Measurements from ENCODE around the gene RFX5. TPM values are rescaled to one million over a fixed set of nuclear protein-coding genes. Genes with fewer than 3 reads are reported as not detected.
A peak's percentile ranks its signal among the peaks of the same experiment; 100 is the strongest.

The RFX5 gene
- total and polyA plus RNA-seq, 2 donors from 2014 or later, result 17.9 to 46.6 TPM

DNA sequence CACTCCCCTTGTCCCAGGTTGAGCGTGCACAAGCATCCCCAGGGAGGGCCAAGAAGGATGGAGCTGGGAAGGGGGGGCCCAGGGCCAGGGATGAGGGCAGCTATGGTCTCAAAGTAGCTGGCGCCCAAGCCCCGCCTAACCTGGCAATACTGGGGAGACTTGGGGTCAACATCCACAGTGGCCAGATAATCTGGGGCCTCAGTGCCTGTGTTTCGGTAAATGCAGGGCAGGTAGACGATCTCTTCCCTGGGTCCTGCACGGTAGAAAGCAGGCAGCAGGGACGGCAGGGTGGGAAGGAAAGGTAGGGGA lies 22.2 kb upstream of the RFX5 start:
- Histone ChIP-seq H3K9me3 (ENCODE audit: control insufficient read depth in 2 of 3, insufficient read depth in 1 of 3, low read length in 3 of 3) (no peaks in the 10 kb centered on the region), H3K4me1 (ENCODE audit: control insufficient read depth in 2 of 3, insufficient read depth in 2 of 3, low read depth in 1 of 3, low read length in 3 of 3) (peaks cover 0 to 48% (median 45%) of the 10 kb centered on the region in 3 donors), H3K27me3 (ENCODE audit: control insufficient read depth, insufficient read depth, low read length) (no peaks in the 10 kb centered on the region), H3K4me3 (ENCODE audit: low read length in 3 of 3) (no peak overlapping the region), H3K9ac (ENCODE audit: low read length in 3 of 3) (no peak overlapping the region), H3K36me3 (ENCODE audit: control insufficient read depth in 2 of 3, insufficient read depth in 3 of 3, low read length in 3 of 3) (peaks cover 0 to 25% (median 11%) of the 10 kb centered on the region in 3 donors), H3K27ac (ENCODE audit: low read depth in 2 of 2, low read length in 2 of 2) (peak overlapping the region in 1 of 2 donors; percentile 68)
- TF ChIP-seq CTCF (IDR thresholded peaks at IDR 0.05; ENCODE audit: borderline replicate concordance, extremely low read depth, insufficient read depth), result no peak
- FAIRE-seq (no peak), DNase-seq (no peak)
- intact Hi-C loops (cut with DNase I), result no loop called here

- FAIRE-seq, result no peak
- Histone ChIP-seq H3K4me3 (ENCODE audit: low read length in 3 of 3) (peak overlapping the region in 1 of 3 donors; percentile 9), H3K4me1 (ENCODE audit: control insufficient read depth in 2 of 3, insufficient read depth in 2 of 3, low read depth in 1 of 3, low read length in 3 of 3) (peaks cover 0 to 48% (median 45%) of the 10 kb centered on the region in 3 donors), H3K27me3 (ENCODE audit: control insufficient read depth, insufficient read depth, low read length) (no peaks in the 10 kb centered on the region), H3K9me3 (ENCODE audit: control insufficient read depth in 2 of 3, insufficient read depth in 1 of 3, low read length in 3 of 3) (no peaks in the 10 kb centered on the region), H3K36me3 (ENCODE audit: control insufficient read depth in 2 of 3, insufficient read depth in 3 of 3, low read length in 3 of 3) (peaks cover 0 to 29% (median 13%) of the 10 kb centered on the region in 3 donors), H3K9ac (ENCODE audit: low read length in 3 of 3) (peak overlapping the region in 2 of 3 donors; percentile 17 to 21), H3K27ac (ENCODE audit: low read depth in 2 of 2, low read length in 2 of 2) (peak overlapping the region; percentile 68 to 84)
- intact Hi-C loops (cut with DNase I), result no loop called here
- no peak for TF ChIP-seq CTCF (IDR thresholded peaks at IDR 0.05; ENCODE audit: borderline replicate concordance, extremely low read depth, insufficient read depth)
- peak in 1 of 5 donors; percentile 74 for DNase-seq
Observed at GRCh38 chr1:151368393-151369301, 21.6 kb upstream of the RFX5 start.

- peak overlapping the region in 2 of 3 donors; percentile 17 to 21 for H3K9ac ChIP-seq (ENCODE audit: low read length in 3 of 3)
- DNase-seq, result peak in 1 of 5 donors; percentile 6
- no peaks in the 10 kb centered on the region for H3K27me3 ChIP-seq (ENCODE audit: control insufficient read depth, insufficient read depth, low read length)
- intact Hi-C loops (cut with DNase I), result no loop called here
- no peak for FAIRE-seq
- peaks cover 0 to 31% (median 13%) of the 10 kb centered on the region in 3 donors for H3K36me3 ChIP-seq (ENCODE audit: control insufficient read depth in 2 of 3, insufficient read depth in 3 of 3, low read length in 3 of 3)
- peak overlapping the region in 1 of 3 donors; percentile 9 for H3K4me3 ChIP-seq (ENCODE audit: low read length in 3 of 3)
- peak overlapping the region; percentile 68 to 84 for H3K27ac ChIP-seq (ENCODE audit: low read depth in 2 of 2, low read length in 2 of 2)
- H3K9me3 ChIP-seq (ENCODE audit: control insufficient read depth in 2 of 3, insufficient read depth in 1 of 3, low read length in 3 of 3), result no peaks in the 10 kb centered on the region
- peaks cover 0 to 48% (median 42%) of the 10 kb centered on the region in 3 donors for H3K4me1 ChIP-seq (ENCODE audit: control insufficient read depth in 2 of 3, insufficient read depth in 2 of 3, low read depth in 1 of 3, low read length in 3 of 3)
- no peak for TF ChIP-seq CTCF (IDR thresholded peaks at IDR 0.05; ENCODE audit: borderline replicate concordance, extremely low read depth, insufficient read depth)
Observed at GRCh38 chr1:151367658-151368392, 20.8 kb upstream of the RFX5 start.
